HepG2 (cell line): ENCODE data around the gene ARPP19. TPM values are rescaled to one million over a fixed set of nuclear protein-coding genes. Genes with fewer than 3 reads are reported as not detected.

ENCODE experiments used
- ATAC-seq: fragments of 200-7000 bp; cut with Tn5 transposase; 3 replicates; pipeline ENCODE4 v1.9.1; 2020; ENCODE audit warnings: mild to moderate bottlenecking, moderate library complexity
- Bru-seq: library from RNA; stranded (reverse); fragments of 400-500 nt; gene quantifications from one replicate; lab custom pipeline; 2021; lab: Mats Ljungman, UMichigan
- BruChase-seq, 2 experiments: library from RNA; stranded (reverse); fragments of 400-500 nt; gene quantifications; one replicate each; lab custom pipeline; 2021; lab: Mats Ljungman, UMichigan
- BruUV-seq: library from RNA; stranded (reverse); fragments of 400-500 nt; replicated peaks from 2 replicates; lab custom pipeline; 2021; lab: Mats Ljungman, UMichigan
- CTCF ChIA-PET: fragments of 300-600 bp; formaldehyde crosslinking; extraction: SDS; loops from one replicate; lab custom pipeline; 2021; ENCODE audit warnings: low total read pairs, inconsistent platforms, low intra/inter-chr PET ratio; lab: Yijun Ruan, JAX
- POLR2A ChIA-PET: fragments of 350-600 bp; sonication (Branson Sonifier 250); formaldehyde crosslinking; loops from one replicate; lab custom pipeline; 2020; ENCODE audit warnings: antibody characterized with exemption, inconsistent platforms; lab: Yijun Ruan, JAX
- DNase-seq: peaks from one replicate; pipeline ENCODE4 v3.0.0-alpha.2; 2015; ENCODE audit warnings: low spot score
- FAIRE-seq: peaks from 3 replicates; lab custom pipeline; 2011; peaks lifted over from hg19 to GRCh38; lab: Jason Lieb, UNC
- H2AFZ ChIP-seq: one replicate; pipeline ENCODE4 v1.6.1; 2011; ENCODE audit warnings: low read length, inconsistent platforms
- H3K27ac ChIP-seq: fragments of 300-600 bp; 3 replicates; pipeline ENCODE4 v1.8.0; 2011; ENCODE audit warnings: mixed run types, mild to moderate bottlenecking, mixed read lengths, low read length, inconsistent platforms; ENCODE audit not compliant: insufficient read depth; ENCODE audit errors: extremely low read length
- H3K27me3 ChIP-seq, 2 experiments: fragments of 200-600 bp in 1 of 2; 2 replicates in 1 of 2; 3 replicates in 1 of 2; pipeline versions ENCODE4 v1.6.0 to v1.8.0; 2011; ENCODE audit warnings: low read length in 2 of 2, mild to moderate bottlenecking in 2 of 2, moderate library complexity in 2 of 2, inconsistent platforms in 1 of 2; ENCODE audit not compliant: insufficient read depth in 2 of 2, control insufficient read depth in 1 of 2
- H3K36me3 ChIP-seq, 2 experiments: fragments of 200-600 bp in 1 of 2; replicated peaks in 1 of 2; 2 replicates in 1 of 2; 3 replicates in 1 of 2; pipeline versions ENCODE4 v1.5.1 to v1.8.0; 2011; ENCODE audit warnings: low read length in 2 of 2, inconsistent platforms in 1 of 2; ENCODE audit not compliant: insufficient read depth in 2 of 2, control insufficient read depth in 1 of 2
- H3K4me1 ChIP-seq: 2 replicates; pipeline ENCODE4 v1.5.1; 2012; ENCODE audit warnings: low read length, inconsistent platforms; ENCODE audit not compliant: insufficient read depth
- H3K4me2 ChIP-seq: 2 replicates; pipeline ENCODE4 v1.6.0; 2011; ENCODE audit warnings: low read depth, low read length, inconsistent platforms
- H3K4me3 ChIP-seq, 3 experiments: fragments of 200-600 bp in 1 of 3; sonication (generic), shearing (Covaris generic) in 1 of 3; replicated peaks in 1 of 3; 2 replicates each; pipeline ENCODE4 v1.5.1; 2011 to 2016; ENCODE audit warnings: low read length in 3 of 3, inconsistent platforms in 2 of 3, low read depth in 2 of 3, mild to moderate bottlenecking in 2 of 3, control low read depth in 1 of 3, mixed read lengths in 1 of 3; ENCODE audit not compliant: insufficient read depth in 1 of 3
- H3K79me2 ChIP-seq: one replicate; pipeline ENCODE4 v1.6.1; 2011; ENCODE audit warnings: low read length, inconsistent platforms; ENCODE audit not compliant: insufficient read depth
- H3K9ac ChIP-seq: 2 replicates; pipeline ENCODE4 v1.6.0; 2011; ENCODE audit warnings: mild to moderate bottlenecking, low read depth, low read length, inconsistent platforms; ENCODE audit not compliant: insufficient read depth
- H3K9me3 ChIP-seq: 2 replicates; pipeline ENCODE4 v1.5.1; 2012; ENCODE audit warnings: mild to moderate bottlenecking, low read length
- H4K20me1 ChIP-seq: 2 replicates; pipeline ENCODE4 v1.6.0; 2011; ENCODE audit warnings: inconsistent platforms, mild to moderate bottlenecking, low read length, moderate library complexity; ENCODE audit not compliant: insufficient read depth
- CHD2 ChIP-seq: IDR thresholded peaks from 2 replicates; pipeline ENCODE4 v1.6.1; 2011; ENCODE audit warnings: low read depth, low read length, improper control_type of control experiment
- CREBL2 ChIP-seq: sonication (generic); formaldehyde crosslinking; IDR thresholded peaks from 2 replicates; pipeline ENCODE4 v1.8.1; 2023; ENCODE audit warnings: missing genetic modification reagents, mild to moderate bottlenecking, borderline replicate concordance
- MIER2 ChIP-seq: IDR thresholded peaks from 2 replicates; pipeline ENCODE4 v1.6.1; 2016; ENCODE audit warnings: missing biosample characterization, missing genetic modification reagents
- MTERF4 ChIP-seq: sonication (generic); formaldehyde crosslinking; IDR thresholded peaks from 2 replicates; pipeline ENCODE4 v1.8.0; 2023; ENCODE audit warnings: mild to moderate bottlenecking, missing genetic modification reagents
- MXI1 ChIP-seq: IDR thresholded peaks from 3 replicates; pipeline ENCODE4 v1.6.1; 2012; ENCODE audit warnings: low read depth, low read length, inconsistent platforms, borderline replicate concordance
- PBX3 ChIP-seq: sonication (generic); formaldehyde crosslinking; IDR thresholded peaks from 2 replicates; pipeline ENCODE4 v1.8.1; 2023; ENCODE audit warnings: missing genetic modification reagents, inconsistent platforms, borderline replicate concordance
- ZBTB46 ChIP-seq: sonication (generic); formaldehyde crosslinking; IDR thresholded peaks from 2 replicates; pipeline ENCODE4 v1.4.0; 2020; ENCODE audit warnings: mild to moderate bottlenecking, missing genetic modification reagents, borderline replicate concordance
- ZFAT ChIP-seq: sonication (generic); formaldehyde crosslinking; conservative IDR thresholded peaks from 2 replicates; pipeline ENCODE4 v1.8.1; 2023; ENCODE audit warnings: missing genetic modification reagents, inconsistent platforms
- ZNF607 ChIP-seq: sonication (generic); formaldehyde crosslinking; IDR thresholded peaks from 2 replicates; pipeline ENCODE4 v1.5.1; 2020; ENCODE audit warnings: missing genetic modification reagents, mild to moderate bottlenecking, borderline replicate concordance
- ZNF616 ChIP-seq: sonication (generic); formaldehyde crosslinking; IDR thresholded peaks from 2 replicates; pipeline ENCODE4 v1.5.0; 2020; ENCODE audit warnings: low read depth, mild to moderate bottlenecking, missing genetic modification reagents
- WGBS: methylation state at CpG from one replicate; pipeline ENCODE4 v1.1.6; 2017; ENCODE audit warnings: low lambda C conversion rate; 5-methylcytosine and 5-hydroxymethylcytosine counted together
- in situ Hi-C: cut with HindIII; loops from 2 replicates; pipeline ENCODE4 v1.10.0; 2017; ENCODE audit warnings: low pct_unique_long_range_greater_than_20kb; ENCODE audit not compliant: extremely low pct_ligation_motif_present
- intact Hi-C: fragments of 100-400 bp; cut with micrococcal nuclease; formaldehyde crosslinking; loops from one replicate; pipeline ENCODE4 v1.10.0; 2022; ENCODE audit not compliant: unreplicated experiment
- long read RNA-seq, 2 experiments: library from RNA in 1 of 2; library from polyadenylated mRNA in 1 of 2; stranded (forward) in 1 of 2; unstranded in 1 of 2; transcript quantifications; one replicate each; pipeline ENCODE4 v2.0.0, GENCODE V29; 2019 to 2022
- polyA minus RNA-seq, 3 experiments: library from RNA; depleted of rRNA, polyadenylated mRNA; stranded (reverse); fragments of >200 nt; gene quantifications; 2 replicates each; pipeline ENCODE4 v1.2.3, GENCODE V29; 2011; ENCODE audit warnings: low replicate concordance in 1 of 3
- polyA plus RNA-seq, 8 experiments: library from polyadenylated mRNA; depleted of rRNA in 3 of 8; stranded (reverse) in 7 of 8; unstranded in 1 of 8; fragments of >200 nt; fragmentation: Illumina TruSeq in 4 of 8; extraction: Trizol in 4 of 8; gene quantifications; 2 replicates each; pipeline versions ENCODE4 v1.2.1 to v1.2.3, GENCODE V29; 2011 to 2016; ENCODE audit warnings: low read depth in 4 of 8, missing spikeins in 1 of 8, mixed read lengths in 1 of 8; ENCODE audit not compliant: insufficient read depth in 1 of 8
- total RNA-seq, 5 experiments: library from RNA; depleted of rRNA; stranded (reverse); fragments of >200 nt; fragmentation: Illumina TruSeq; extraction: Trizol; gene quantifications; 2 replicates each; pipeline ENCODE4 v1.2.3, GENCODE V29; 2016; ENCODE audit warnings: low read depth in 1 of 5

ARPP19 gene
- total RNA-seq (2016; rRNA removed; fragmentation: Illumina TruSeq; extraction: Trizol) (123 and 213 TPM in 2 replicates), polyA plus RNA-seq (2011; rRNA removed) (52.9 and 70.8 TPM in 2 replicates), polyA minus RNA-seq (2011; rRNA and poly(A)+ RNA removed; ENCODE audit: low replicate concordance) (44.0 and 58.4 TPM in 2 replicates), Bru-seq, nascent RNA (percentile 97 among the genes with signal in this experiment), BruChase-seq, experiment 1, labeled RNA remaining after a 6-hour chase (percentile 99 among the genes with signal in this experiment), BruChase-seq, experiment 2, labeled RNA remaining after a 2-hour chase (percentile 99 among the genes with signal in this experiment)
- total RNA-seq (2016; cell fraction: cytosol; rRNA removed; fragmentation: Illumina TruSeq; extraction: Trizol; ENCODE audit: low read depth), result 48.6 and 51.6 TPM in 2 replicates
- total RNA-seq (2016; cell fraction: insoluble cytoplasmic fraction; rRNA removed; fragmentation: Illumina TruSeq; extraction: Trizol), result 118 and 236 TPM in 2 replicates
- total RNA-seq (2016; cell fraction: membrane; rRNA removed; fragmentation: Illumina TruSeq; extraction: Trizol), result 139 and 157 TPM in 2 replicates
- 60.2 and 70.4 TPM in 2 replicates for total RNA-seq (2016; cell fraction: nucleus; rRNA removed; fragmentation: Illumina TruSeq; extraction: Trizol)
- polyA plus RNA-seq (2011; cell fraction: cytosol; rRNA removed), result 23.7 and 50.4 TPM in 2 replicates
- 8.8 and 16.4 TPM in 2 replicates for polyA plus RNA-seq (2011; cell fraction: nucleus; rRNA removed)
- polyA plus RNA-seq (2012), result 48.0 and 60.4 TPM in 2 replicates
- polyA plus RNA-seq (2016; cell fraction: cytosol; fragmentation: Illumina TruSeq; extraction: Trizol; ENCODE audit: low read depth), result 47.2 and 48.8 TPM in 2 replicates
- 150 and 158 TPM in 2 replicates for polyA plus RNA-seq (2016; cell fraction: insoluble cytoplasmic fraction; fragmentation: Illumina TruSeq; extraction: Trizol; ENCODE audit: low read depth)
- 82.4 and 95.9 TPM in 2 replicates for polyA plus RNA-seq (2016; cell fraction: membrane; fragmentation: Illumina TruSeq; extraction: Trizol; ENCODE audit: low read depth)
- polyA plus RNA-seq (2016; cell fraction: nucleus; fragmentation: Illumina TruSeq; extraction: Trizol; ENCODE audit: insufficient read depth, low read depth), result 65.7 and 70.7 TPM in 2 replicates
- polyA minus RNA-seq (2011; cell fraction: cytosol; rRNA and poly(A)+ RNA removed), result 55.9 and 73.0 TPM in 2 replicates
- polyA minus RNA-seq (2011; cell fraction: nucleus; rRNA and poly(A)+ RNA removed), result 42.1 and 61.3 TPM in 2 replicates
- long read RNA-seq, experiment 1, full-length matches to known transcripts, result 40 of 44 reads
- long read RNA-seq, experiment 1, partial matches to known transcripts, result 1 of 44 reads
- long read RNA-seq, experiment 1, other reads (novel, unspliced or antisense), result 3 of 44 reads
- long read RNA-seq, experiment 2, full-length matches to known transcripts, result 13 of 98 reads
- long read RNA-seq, experiment 2, partial matches to known transcripts, result 0 of 98 reads
- long read RNA-seq, experiment 2, other reads (novel, unspliced or antisense), result 85 of 98 reads

GRCh38 chr15:52568601-52569585, at the start of gene ARPP19:
TSS of gene ARPP19 (minus strand) at chr15:52569030. CDS start at chr15:52568892, 138 bp downstream.
- WGBS, result 9% methylated on average over 48 of the region's 82 CpGs
- in situ Hi-C loops, result no loop called here
- peak; percentile 93 for ATAC-seq
- Histone ChIP-seq H3K9me3 (no peaks in the 10 kb centered on the region), H3K27ac (peak within 1 kb of the TSS; percentile 87), H3K4me2 (peak within 1 kb of the TSS; percentile 88), H3K4me1 (peaks cover 47% of the 10 kb centered on the region), H2AFZ (peak within 1 kb of the TSS; percentile 94), H3K4me3 (peak within 1 kb of the TSS; percentile 64 to 83 (median 80)), H3K9ac (peak within 1 kb of the TSS; percentile 94), H4K20me1 (peaks cover 34% of the 10 kb centered on the region), H3K36me3 (peaks cover 0 to 3% of the 10 kb centered on the region in 2 experiments; a peak in 1 of 5 replicates), H3K27me3 (no peaks in the 10 kb centered on the region; a peak in 1 of 5 replicates), H3K79me2 (peaks cover 47% of the 10 kb centered on the region)
- CTCF ChIA-PET, result no interaction called here
- peak; percentile 84 for FAIRE-seq
- POLR2A ChIA-PET, result interaction anchor here (0.5 to 1.6 kb wide), 4 partner anchors 40 to 312 kb away, joined by 3 to 4 read pairs (median 4); partner anchors contain the start of gene MYO5A
- intact Hi-C loops, result loop anchor here (2.0 to 5.0 kb wide), 3 partner anchors 110 to 312 kb away; partner anchors contain the start of gene ATOSA
- BruUV-seq, result no TSS peak
- peak; percentile 94 for DNase-seq
- TF ChIP-seq ZBTB46 (CRISPR knock-in tag) (no peak), ZFAT (CRISPR knock-in tag) (peak; percentile 44; the same call in 1 of the 2 replicates), ZNF607 (peak; percentile 76; the same call in 1 of the 2 replicates), CHD2 (peak; percentile 54; the same call in 1 of the 2 replicates), MIER2 (CRISPR knock-in tag) (peak; percentile 78), ZNF616 (CRISPR knock-in tag) (no peak), MTERF4 (CRISPR knock-in tag) (peak; percentile 84), PBX3 (CRISPR knock-in tag) (no peak), MXI1 (peak; percentile 36; the same call in 1 of the 3 replicates), CREBL2 (CRISPR knock-in tag) (0 out of 2 replicates have a peak, but pooled peaks have one; percentile 67)
